ENCODE measurements around the gene DUSP28.

The DUSP28 gene

DNA sequence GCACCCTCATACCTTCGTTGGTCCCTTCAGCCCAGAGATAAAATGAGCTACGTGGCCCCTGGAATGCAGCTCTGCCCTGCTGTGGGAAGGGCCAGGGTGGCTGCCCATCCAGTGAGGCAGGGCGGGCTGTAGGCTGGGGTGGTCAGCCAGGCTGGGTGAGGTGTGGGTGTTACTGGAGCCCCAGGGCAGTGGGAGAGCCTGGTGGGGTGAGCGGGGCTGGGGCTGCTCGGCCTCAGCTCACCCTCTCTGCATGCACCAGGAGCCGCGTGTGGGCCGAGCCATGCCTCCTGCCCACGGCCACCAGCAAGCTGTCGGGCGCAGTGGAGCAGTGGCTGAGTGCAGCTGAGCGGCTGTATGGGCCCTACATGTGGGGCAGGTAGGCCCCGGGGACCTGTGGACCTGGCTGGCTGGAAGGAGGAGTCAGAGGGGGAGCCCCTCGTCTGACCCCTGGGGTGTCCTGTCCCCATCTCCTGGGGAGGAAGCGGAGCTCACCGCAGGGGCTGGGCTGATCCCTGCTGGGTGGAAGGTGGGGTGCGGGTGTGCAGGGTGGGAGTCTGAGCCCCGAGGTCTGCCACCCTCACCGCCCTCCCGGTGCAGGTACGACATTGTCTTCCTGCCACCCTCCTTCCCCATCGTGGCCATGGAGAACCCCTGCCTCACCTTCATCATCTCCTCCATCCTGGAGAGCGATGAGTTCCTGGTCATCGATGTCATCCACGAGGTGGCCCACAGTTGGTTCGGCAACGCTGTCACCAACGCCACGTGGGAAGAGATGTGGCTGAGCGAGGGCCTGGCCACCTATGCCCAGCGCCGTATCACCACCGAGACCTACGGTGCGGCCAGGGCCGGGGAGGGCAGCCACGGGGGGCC lies 13.6 kb downstream of the DUSP28 start (continued):
- TF ChIP-seq, protein P1, sequence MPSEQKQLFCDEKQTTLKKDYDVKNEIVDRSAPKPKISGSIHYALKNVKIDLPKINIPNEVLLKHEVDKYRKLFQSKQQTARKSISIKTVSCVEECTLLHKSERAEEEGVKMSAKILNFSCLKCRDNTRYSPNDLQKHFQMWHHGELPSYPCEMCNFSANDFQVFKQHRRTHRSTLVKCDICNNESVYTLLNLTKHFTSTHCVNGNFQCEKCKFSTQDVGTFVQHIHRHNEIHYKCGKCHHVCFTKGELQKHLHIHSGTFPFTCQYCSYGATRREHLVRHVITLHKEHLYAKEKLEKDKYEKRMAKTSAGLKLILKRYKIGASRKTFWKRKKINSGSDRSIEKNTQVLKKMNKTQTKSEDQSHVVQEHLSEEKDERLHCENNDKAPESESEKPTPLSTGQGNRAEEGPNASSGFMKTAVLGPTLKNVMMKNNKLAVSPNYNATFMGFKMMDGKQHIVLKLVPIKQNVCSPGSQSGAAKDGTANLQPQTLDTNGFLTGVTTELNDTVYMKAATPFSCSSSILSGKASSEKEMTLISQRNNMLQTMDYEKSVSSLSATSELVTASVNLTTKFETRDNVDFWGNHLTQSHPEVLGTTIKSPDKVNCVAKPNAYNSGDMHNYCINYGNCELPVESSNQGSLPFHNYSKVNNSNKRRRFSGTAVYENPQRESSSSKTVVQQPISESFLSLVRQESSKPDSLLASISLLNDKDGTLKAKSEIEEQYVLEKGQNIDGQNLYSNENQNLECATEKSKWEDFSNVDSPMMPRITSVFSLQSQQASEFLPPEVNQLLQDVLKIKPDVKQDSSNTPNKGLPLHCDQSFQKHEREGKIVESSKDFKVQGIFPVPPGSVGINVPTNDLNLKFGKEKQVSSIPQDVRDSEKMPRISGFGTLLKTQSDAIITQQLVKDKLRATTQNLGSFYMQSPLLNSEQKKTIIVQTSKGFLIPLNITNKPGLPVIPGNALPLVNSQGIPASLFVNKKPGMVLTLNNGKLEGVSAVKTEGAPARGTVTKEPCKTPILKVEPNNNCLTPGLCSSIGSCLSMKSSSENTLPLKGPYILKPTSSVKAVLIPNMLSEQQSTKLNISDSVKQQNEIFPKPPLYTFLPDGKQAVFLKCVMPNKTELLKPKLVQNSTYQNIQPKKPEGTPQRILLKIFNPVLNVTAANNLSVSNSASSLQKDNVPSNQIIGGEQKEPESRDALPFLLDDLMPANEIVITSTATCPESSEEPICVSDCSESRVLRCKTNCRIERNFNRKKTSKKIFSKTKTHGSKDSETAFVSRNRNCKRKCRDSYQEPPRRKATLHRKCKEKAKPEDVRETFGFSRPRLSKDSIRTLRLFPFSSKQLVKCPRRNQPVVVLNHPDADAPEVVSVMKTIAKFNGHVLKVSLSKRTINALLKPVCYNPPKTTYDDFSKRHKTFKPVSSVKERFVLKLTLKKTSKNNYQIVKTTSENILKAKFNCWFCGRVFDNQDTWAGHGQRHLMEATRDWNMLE (tag by site-specific recombination; conservative IDR thresholded peaks at IDR 0.05; ENCODE audit: low read depth), result no peak

DNA sequence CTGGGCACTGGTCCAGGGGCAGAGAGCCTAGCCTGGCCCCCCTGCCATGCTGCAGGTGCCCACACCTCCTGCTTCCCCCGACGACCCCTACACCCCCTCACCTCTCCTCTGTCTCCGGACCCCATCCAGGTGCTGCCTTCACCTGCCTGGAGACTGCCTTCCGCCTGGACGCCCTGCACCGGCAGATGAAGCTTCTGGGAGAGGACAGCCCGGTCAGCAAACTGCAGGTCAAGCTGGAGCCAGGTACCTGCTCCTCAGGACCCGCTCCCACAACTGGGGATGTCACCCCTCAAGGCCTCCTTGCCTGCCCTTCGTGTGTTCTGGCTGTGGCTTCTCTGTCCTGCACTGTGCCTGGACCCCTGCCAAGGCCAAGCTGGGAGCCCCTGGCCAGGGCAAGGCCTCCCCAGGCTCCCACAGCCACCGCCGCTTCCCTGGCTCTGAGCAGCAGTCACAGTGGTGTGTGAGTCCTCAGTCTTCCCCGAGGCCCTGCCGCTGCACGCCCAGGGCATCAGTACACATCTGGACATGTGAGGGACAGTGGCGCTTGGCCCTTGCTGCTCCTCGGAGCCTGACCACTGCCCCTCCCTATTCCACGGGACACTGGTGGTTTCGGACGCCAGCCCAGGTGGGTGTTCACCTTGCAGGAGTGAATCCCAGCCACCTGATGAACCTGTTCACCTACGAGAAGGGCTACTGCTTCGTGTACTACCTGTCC lies 14.4 kb downstream of the DUSP28 start:
- Histone ChIP-seq H3K4me1 (ENCODE audit: control insufficient read depth, insufficient read depth, low read length) (no peaks in the 10 kb centered on the region; the same call in 1 of the 2 replicates), H3K36me3 (ENCODE audit: control insufficient read depth in 2 of 2, insufficient read depth in 1 of 2, low read length in 2 of 2) (peaks cover 0 to 47% of the 10 kb centered on the region in 2 experiments; a peak in 1 of 3 replicates), H3K4me3 (ENCODE audit: low read depth, low read length) (no peak overlapping the region), H3K9me3 (ENCODE audit: control insufficient read depth, insufficient read depth, low read depth, low read length) (no peaks in the 10 kb centered on the region), H3K27ac (ENCODE audit: extremely low read depth, low read depth, low read length) (no peak overlapping the region)
- ChIA-PET POLR2A (interaction anchor here (1.4 to 1.8 kb wide), 2 partner anchors 12 kb away, joined by 5 to 7 read pairs; partner anchors contain the start of gene CAPN10), CTCF (interaction anchor here (0.7 kb wide), 1 partner anchor 12 kb away, joined by 4 read pairs; the partner anchor contains the start of gene CAPN10)
- TF ChIP-seq ZNF341 (tag by site-specific recombination; IDR thresholded peaks at IDR 0.05; ENCODE audit: low read depth), result no peak
- no peak for TF ChIP-seq ZNF433 (tag by site-specific recombination; IDR thresholded peaks at IDR 0.05; ENCODE audit: low read depth)
- no peak for TF ChIP-seq ZNF791 (tag by site-specific recombination; IDR thresholded peaks at IDR 0.05)
- no peak for TF ChIP-seq ZNF529 (tag by site-specific recombination; IDR thresholded peaks at IDR 0.05; ENCODE audit: insufficient replicate concordance)
- TF ChIP-seq, protein P2, sequence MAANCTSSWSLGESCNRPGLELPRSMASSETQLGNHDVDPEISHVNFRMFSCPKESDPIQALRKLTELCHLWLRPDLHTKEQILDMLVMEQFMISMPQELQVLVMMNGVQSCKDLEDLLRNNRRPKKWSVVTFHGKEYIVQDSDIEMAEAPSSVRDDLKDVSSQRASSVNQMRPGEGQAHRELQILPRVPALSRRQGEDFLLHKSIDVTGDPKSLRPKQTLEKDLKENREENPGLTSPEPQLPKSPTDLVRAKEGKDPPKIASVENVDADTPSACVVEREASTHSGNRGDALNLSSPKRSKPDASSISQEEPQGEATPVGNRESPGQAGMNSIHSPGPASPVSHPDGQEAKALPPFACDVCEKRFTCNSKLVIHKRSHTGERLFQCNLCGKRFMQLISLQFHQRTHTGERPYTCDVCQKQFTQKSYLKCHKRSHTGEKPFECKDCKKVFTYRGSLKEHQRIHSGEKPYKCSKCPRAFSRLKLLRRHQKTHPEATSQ (tag by site-specific recombination; IDR thresholded peaks at IDR 0.05), result no peak
- TF ChIP-seq GLIS2 (tag by site-specific recombination; IDR thresholded peaks at IDR 0.05), result no peak

DNA sequence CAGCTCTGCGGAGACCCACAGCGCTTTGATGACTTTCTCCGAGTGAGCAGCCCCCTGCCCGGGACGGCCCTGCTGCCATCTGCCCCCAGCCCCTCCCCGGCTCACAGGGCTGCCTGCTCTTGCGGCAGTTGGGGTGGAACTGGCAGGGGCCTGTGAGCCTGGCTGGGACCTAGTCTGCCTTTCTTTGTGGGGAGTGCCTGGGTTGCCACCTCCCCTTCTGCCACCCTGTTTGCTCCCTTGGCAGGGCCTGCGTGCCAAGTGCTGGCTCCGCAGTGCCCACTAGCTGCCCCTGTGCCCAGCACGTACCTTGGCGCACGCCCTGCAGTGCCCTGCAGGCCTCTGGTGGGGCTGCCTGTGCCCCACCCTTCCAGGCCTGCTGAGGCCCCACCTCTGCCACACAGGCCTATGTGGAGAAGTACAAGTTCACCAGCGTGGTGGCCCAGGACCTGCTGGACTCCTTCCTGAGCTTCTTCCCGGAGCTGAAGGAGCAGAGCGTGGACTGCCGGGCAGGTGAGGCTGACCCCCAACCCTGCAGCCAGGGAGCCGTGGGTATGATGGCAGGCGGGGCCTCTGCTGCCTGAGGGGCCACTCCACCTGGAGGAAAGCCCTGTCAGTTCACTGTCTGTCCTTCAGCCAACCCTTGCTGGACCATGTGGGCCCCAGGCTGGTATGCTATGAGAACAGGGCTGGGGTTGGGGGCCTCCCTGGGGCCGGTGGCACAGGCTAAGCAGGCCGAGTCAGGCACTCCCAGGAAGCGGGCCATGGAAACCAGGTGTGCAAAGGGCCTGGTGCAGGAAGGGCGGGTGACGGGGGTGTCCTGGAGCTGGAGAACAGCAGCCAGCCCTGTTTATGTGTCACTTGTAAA lies 15.2 kb downstream of the DUSP28 start:
- TF ChIP-seq ZNF530 (tag by site-specific recombination; IDR thresholded peaks at IDR 0.05; ENCODE audit: low read depth) (no peak), ZNF529 (tag by site-specific recombination; IDR thresholded peaks at IDR 0.05; ENCODE audit: insufficient replicate concordance) (no peak)
- TF ChIP-seq, protein P3, sequence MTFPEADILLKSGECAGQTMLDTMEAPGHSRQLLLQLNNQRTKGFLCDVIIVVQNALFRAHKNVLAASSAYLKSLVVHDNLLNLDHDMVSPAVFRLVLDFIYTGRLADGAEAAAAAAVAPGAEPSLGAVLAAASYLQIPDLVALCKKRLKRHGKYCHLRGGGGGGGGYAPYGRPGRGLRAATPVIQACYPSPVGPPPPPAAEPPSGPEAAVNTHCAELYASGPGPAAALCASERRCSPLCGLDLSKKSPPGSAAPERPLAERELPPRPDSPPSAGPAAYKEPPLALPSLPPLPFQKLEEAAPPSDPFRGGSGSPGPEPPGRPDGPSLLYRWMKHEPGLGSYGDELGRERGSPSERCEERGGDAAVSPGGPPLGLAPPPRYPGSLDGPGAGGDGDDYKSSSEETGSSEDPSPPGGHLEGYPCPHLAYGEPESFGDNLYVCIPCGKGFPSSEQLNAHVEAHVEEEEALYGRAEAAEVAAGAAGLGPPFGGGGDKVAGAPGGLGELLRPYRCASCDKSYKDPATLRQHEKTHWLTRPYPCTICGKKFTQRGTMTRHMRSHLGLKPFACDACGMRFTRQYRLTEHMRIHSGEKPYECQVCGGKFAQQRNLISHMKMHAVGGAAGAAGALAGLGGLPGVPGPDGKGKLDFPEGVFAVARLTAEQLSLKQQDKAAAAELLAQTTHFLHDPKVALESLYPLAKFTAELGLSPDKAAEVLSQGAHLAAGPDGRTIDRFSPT (tag by site-specific recombination; IDR thresholded peaks at IDR 0.05), result 0 out of 2 replicates have a peak, but pooled peaks have one; percentile 38
- H3K4me1 ChIP-seq (ENCODE audit: control insufficient read depth, insufficient read depth, low read length), result peaks cover 7% of the 10 kb centered on the region
- ChIA-PET POLR2A (interaction anchor here (1.4 kb wide), 1 partner anchor 11 kb away, joined by 5 read pairs; the partner anchor contains the start of gene CAPN10), CTCF (interaction anchor here (0.7 kb wide), 1 partner anchor 11 kb away, joined by 4 read pairs; the partner anchor contains the start of gene CAPN10)
- peaks cover 0 to 47% of the 10 kb centered on the region in 2 experiments; a peak in 1 of 3 replicates for H3K36me3 ChIP-seq (ENCODE audit: control insufficient read depth in 2 of 2, insufficient read depth in 1 of 2, low read length in 2 of 2)
- H3K4me3 ChIP-seq (ENCODE audit: low read depth, low read length), result no peak overlapping the region
- no peaks in the 10 kb centered on the region for H3K9me3 ChIP-seq (ENCODE audit: control insufficient read depth, insufficient read depth, low read depth, low read length)
- H3K27ac ChIP-seq (ENCODE audit: extremely low read depth, low read depth, low read length), result no peak overlapping the region

All from HEK293 (cell line).